ENCODE data around the gene DTX1.

The DTX1 gene

DNA sequence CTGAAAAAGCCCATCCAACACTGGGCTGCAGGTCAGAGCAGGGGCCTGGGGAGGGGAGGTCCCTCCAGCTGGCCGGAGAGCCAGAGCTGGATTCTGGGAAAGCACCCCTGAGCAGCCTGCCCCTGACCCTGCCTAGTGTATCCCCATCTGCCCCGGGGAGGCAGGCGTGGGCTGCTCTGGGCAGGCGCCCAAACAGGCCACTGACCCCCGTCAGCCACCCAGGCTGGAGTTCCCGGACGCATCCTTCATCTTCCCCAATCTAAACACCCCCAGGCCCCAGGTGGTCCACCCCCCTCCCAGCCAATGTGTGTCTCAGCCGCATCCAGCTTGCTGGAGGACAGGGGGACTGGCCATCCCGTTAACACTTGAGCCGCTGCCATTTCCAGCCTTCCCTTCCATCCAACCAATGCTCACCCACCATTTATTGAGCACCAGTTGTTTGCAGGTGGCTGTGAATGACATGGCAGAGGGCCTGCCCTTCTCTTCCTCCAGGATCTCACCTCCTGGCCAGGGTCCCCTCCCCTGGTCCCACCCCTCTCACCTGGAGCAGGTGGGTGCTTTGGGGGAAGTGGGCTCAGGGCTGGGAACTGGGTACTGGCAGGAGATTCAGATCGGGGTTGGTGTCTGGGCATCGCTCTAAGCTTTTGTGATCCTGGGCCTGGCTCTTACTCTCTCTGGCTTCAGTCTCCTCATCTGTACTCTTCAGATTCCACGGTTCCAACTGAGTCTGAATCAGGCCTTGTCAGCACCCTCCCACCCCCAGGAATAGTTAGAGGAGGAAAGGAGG, 743 bp upstream of the DTX1 start:
- no peak for DNase-seq

DNA sequence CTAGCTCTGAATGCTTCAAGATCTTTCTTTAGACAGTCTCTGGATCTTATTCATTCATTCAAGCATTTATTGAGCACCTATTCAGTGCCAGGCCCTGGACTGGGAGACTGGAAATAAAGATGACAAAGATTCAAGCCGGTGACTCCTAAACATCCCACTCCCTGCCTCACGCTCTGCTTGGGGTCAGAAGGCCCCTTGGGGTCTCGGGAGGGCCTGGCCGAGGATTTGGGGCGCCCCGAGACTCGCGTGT, 224 bp upstream of the DTX1 start:
- no peak for DNase-seq

DNA sequence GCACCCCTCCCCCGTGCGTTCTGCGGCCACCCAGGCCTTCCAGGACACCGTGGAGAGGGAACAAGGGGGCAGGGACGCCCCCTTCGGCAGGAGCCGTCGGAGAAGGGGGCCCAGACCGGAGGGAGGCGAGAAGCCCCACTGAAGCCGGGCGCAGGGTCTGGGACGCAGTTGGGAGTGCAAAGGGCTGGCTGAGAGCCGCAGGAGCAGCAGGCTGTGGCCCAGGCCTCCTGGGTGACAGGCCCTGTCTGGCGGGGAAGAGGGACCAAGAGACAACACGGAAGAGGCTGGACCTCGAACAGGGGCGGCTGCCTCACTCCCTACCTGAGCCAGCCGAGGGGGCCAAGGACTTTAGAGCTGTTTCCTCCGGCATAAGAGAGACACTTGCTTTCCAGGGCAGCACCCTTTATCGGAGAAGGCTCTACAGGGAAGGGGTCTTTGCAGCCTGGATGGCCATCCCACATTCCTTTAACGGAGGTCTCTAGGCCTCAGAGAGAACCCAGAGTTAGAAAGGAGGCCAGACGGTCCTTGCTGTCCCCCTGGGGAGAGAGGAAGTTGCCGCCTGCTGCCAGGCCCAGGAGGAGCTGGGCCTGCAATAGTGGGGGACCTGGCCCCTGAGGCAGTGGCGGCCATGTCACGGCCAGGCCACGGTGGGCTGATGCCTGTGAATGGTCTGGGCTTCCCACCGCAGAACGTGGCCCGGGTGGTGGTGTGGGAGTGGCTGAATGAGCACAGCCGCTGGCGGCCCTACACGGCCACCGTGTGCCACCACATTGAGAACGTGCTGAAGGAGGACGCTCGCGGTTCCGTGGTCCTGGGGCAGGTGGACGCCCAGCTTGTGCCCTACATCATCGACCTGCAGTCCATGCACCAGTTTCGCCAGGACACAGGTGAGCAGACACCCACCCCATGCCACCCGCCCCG, 1.3 kb downstream of the DTX1 start:
- DNase-seq = no peak

DNA sequence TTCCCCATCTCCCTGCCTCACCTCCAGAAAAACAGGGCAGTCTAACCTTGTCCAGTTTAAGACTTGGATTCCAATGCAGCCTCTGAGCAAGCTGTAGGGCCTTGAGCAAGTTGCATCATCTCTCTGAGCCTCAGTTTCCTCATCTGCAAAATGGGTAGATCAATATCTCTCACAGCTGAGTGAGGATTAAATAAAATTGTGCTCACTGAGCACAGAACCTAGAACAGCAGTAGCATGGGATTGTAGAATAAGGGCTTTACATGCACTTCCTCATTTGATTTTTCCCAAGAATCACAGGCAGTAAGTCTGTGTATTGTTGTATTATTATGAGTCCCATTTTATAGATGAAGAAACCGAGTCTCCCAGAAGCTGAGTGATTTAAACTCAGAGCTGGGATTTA, 2.0 kb downstream of the DTX1 start:
- DNase-seq = no peak

DNA sequence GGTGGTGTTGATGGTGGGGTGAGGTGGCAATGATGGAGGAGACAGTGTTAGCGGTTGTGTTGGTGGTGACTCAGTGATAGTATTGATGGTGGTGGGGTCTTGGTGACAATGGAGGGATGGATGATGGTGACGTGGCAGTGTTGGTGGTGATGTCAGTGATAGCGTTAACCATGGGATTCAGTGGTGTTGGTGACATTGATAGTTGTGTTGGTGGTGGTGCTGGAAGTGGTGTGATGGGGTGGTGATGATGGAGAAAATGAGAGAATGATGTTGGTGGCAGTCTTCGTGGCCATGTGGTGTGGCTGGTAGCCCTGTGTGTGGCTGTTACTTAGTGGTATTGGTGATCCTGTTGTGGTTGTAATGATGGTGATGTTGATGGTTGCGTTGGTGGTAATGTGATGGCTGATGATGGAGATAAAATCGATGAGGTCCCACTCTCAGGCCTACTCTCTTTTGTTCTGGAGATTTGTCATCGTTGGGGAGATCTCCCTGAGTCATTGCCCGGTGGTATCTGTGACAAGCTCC, 2.6 kb downstream of the DTX1 start:
- no peak for DNase-seq

DNA sequence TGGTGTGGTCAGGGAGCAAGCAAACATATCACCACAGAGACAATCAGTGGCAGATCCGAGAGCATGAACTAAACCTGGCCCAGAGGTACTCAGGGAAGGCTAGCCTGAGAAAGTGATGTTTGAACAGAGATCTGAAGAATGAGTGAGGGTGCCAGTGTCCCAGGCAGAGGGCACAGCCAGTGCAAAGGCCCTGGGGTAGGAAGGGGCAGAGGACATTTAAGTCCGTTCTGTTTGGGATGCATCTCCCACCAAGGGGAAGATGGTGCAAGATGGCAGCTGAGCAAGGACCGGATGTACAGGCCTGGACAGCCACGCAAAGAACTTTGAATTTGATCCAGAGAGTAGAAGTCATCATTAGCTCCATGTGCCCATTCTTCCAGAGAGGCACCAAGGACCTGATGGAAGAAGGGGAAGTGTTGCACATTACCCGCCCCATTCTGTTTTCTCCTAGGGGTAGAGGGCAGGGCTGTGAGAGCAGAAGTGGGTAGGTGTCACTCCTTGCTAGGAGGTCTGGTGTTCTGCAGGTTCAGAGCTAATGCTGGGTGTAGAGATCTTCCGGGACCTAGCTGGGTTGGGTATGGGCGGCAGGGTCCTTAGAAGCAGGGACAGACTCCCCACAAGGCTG, 3.9 kb downstream of the DTX1 start:
- DNase-seq = no peak

DNA sequence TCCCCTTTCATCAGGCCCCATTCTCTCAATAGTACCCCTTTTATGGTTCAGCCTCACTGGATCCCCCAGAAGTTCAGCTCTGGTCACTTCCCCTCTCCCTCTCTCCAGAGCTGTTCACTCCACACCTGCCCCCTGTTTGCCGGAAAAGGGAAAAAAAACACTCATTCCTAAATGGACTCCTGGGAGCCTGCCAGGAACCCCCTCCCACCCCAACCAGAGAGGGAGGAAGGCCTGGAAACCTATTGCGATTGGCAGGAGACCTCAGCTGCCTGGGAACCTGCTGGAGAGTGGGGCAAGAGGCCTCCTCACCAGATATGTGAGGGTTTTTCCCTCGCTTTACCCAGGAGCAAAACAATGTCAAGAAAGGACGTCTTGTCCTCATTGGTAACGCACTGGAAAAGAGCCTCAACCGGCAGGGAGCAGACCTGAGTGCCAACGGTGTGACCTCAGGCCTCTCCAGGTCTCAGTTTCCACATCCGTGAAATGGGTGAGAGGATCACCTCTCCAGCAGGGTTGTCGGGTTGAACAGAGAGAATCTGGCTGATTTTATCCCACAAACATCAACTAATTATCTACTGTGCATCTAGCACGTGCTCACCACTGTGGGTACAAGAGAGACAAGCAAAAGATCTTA, 4.6 kb downstream of the DTX1 start:
- no peak for DNase-seq

DNA sequence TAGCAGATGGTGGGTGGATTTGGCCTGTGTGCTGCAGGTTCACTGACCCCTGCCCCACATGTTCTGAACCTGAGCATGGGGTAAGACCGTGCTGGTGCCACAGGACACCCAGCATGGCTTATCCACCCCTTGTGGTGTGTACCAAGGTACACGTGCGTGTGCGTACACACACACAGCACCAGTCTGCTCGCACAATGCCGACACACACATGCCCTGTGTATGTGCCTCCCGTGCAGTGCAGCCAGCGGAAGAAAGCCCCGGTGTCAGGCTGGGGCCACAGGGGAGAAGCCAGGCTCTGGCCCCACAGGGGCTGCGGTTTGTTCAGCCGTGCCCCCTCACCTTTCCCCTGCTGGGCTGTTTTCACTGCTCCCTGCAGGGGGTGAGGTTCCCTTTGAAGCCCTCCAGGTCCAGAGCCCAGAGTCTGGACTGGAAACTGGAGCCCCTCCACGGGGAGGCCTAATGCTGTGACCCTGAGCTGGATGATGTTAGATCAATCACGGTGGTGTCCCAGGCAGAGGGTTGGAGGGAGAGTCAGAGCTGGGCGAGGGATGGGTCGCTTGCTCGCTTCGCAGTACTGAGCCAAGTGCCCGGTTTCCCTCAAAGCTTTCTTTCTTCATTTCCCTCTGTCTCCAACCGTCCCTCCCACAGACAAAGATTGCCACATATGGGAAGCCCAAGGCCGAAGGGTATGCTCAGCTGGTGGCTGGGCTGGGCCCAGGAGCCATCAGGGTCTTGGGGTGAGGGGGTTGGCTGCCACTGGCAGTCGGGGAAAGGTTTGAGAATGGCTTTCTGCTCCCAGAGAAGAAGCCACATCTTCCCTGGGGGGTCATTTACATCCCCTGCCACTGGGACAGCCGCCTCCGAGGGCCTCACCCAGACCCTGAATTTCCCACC, 6.2 kb downstream of the DTX1 start:
- no peak for DNase-seq

DNA sequence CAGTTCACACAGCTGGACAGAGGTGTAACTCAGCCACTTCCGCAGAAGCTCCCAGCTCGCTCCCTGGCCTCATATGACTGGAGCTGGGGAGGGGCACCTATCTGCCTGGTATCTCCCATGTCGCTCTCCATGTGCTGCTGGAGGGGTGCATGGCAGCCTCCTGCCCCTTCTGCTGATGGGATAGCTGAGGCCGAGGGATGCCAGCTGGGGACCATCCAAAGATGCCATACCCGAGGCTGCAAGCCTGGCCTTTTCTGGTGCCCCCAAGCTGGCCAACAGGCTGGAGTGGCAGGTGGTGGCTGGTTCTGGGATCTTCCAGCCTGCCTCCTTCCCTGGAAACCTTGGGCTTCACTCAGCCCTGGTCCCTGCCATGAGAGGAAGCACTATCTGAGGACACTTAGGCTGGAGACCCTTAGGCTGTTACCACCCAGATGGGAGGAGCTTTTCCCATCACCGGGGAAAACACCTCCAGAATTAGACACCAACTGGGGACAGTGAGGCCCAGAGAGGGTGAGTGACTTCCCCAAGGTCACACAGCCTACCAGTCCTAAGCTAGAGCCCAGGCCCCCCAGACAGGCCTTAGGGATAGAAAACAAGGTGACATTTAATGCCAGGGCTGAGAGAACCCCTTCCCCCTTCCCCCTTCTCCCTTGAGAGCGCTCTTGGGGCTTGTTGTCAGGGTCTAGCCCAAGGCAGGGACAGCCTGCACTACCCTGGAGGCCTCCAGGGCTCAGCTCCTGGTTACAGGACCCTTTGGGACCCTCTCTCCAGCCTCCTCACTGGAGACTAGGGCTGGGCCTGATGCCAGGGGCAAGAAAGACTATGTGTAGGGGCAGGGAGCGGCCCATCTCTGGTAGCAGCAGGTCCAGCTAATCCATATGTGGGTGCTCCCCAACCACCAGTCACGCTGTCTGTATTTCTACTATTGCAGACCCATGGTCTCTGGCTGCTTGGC, 7.1 kb downstream of the DTX1 start:
- no peak for DNase-seq

DNA sequence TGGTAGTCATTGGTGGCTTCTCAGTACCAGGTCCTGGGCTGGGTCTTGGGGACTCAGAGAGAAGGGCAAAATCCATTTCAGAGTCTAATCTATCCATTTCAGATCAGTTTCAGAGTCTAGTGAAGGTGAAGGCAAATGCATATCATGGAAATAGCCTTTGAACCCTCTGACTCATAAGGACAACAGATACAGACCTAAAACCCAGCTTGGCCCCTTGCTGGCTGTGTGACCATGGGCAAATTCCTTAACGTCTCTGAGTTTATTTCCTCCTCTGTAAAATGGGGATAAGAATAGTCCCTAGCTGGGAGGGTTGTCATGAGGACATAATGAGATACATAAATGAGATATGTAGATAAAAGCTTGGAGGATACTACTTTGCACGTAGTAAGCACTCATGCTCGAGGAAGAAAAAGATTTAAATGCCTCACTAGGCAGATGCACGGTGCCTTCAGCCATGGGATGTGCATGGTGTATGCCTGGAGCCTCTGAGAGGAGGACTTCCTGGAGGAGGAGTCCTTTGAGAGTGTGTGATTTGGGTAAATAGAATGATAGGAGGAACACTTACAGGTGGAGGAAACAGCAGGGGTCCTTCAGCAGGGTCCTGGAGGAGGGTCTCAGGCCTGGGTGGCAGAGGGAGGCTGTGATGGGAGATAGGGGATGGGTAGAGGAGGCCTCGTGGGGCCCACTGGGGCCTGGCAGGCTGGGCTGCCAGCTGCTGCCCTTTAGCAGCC, 8.0 kb downstream of the DTX1 start:
- no peak for DNase-seq

DNA sequence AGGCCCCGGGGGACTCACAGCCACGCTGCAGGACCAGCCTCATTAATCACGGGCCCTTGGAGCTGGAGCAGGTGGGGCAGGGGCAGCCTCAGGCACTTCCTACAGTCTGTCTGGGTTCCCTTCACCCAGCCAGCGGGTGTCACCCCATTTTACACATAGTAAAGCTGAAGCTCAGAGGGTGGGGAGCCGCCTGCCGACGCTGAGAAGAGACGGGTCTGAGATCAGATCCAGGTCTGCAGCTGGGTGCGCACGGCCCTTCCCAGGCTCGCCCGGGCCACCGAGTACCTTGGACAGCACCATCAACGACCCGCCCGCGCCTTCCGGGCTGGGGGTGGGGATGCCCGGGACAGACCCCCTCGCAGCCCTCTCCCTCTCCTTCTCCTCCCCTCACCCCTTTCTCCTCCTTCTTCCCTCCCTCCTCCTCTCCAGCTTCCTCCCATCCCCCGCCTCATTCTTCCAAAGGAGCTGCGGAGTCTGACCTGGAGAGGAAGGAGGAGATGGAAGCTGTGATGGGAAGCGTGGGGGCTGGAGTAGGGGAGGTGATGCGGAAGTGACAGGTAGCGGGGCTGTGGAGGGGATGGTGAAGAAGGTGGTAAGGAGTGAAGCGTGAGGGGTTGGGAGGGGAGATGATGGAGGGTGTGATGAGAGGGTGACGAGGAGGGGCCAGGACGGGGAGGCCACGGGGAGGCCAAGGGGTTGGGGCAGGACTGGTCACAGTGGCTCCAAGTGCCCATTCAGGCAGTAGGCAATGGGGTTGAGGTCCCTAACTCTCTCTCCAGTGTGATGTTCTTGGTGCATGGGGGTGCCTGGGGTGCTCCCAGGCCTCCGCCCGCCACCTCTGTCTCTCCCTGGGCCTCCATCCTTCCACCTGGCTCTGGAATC, 8.8 kb downstream of the DTX1 start:
- no peak for DNase-seq

DNA sequence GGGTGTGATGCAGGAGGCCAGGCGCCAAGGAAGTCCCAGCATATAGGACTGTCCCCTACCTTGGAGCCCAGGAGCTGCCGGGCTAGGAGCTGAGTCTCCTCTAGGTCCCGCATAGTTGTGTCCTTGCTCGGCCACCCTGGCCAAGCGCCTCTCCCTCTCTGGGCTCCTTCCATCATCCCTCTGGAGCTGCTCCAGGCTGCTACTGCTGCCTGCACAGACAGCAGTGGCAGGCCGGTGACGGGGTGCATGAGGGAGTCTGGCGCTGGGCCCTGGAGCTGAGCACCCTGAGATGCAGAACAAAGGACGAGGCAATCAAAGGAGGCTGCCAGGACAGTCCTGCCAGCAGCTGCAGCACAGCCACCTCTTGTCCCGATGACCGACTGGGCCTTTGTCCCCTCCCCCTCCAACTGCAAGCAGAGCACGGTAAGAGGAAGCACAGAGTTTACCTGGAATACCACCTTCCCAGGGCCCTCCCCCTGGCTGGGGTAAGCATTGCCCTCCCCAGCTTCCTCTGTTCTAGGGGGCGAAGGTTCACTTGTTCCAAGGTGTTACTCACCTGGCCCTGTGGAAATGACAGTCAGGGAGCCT, 10.4 kb downstream of the DTX1 start:
- no peak for DNase-seq

DNA sequence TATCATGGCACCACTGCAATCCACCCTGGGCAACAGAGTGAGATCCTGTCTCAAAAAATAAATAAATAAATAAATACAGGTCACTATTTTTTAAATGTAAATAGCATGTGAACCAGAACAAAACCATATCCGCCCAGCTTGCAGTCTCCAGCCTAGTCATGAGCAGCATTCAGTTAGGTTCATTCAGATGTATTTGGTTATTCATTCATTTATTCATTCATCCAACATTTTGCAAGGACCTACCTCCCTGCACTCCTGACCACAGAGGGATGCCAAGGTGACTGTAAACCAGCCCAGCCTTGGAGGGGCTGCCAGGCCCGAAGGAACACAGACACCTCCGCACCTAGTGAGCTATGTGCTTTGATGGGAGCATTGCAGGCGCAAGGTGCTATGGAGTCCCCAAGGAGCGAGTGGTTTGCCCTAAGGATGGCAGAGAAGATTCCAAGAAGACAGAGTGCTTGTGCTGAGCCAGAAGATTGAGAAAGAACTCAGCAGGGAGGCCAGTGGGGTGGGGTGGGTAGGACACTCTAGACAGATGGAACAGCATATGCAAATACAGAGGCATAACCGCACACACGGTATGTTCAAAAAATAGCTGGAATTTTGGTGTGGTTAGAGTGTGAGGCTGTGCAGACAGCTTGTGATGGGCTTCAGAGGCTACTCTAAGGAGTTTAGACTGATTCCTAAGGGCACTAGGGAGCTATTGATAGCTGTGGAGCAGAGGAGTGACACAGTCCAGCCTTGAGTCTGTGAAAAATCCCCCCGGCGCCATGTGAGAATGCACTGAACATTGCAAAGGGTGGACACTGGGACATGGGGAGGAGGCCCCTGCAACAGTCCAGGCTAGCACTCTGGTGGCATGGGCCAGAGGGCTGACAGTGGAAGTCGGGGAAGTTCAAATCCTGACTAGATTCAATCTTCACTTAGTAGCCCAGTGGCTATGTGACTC, 11.7 kb downstream of the DTX1 start:
- DNase-seq = no peak

DNA sequence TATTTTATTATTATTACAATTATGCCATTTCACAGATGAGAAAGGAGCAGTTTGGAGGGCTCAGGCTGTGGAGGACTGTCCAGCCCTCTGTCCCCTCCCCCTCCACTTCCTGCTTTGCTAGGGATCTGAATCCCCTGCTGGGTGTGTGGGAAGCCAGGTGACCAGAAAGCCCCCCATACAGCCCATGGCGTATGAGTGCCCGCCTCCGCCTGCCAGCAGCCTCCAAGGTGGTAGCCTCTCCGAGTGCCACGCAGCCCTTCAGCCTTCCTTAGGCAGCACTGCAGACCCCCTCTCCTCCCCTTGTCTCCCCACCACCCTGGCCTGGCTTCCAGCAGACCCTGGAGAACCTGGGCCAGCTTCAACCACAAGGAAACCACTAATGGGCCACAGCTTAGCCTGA, 12.6 kb downstream of the DTX1 start:
- DNase-seq = no peak

DNA sequence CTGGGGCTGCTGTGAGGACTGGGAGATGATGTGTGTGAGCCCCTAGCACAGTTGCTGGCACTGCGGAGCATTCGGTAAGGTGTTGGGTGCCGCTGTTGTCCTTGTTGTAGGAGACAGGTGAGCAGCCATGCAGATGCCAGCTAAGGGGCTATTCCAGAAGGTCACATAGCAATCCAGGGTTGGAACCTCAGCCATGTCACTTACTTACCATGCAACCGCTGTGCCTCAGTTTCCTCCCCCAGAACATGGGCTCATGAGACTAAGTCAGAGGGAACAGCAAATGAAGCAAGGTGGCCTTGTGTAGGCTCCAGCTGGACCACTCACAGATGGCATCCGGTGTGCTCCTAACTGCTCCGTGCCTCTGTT, 13.2 kb downstream of the DTX1 start:
- DNase-seq = no peak

DNA sequence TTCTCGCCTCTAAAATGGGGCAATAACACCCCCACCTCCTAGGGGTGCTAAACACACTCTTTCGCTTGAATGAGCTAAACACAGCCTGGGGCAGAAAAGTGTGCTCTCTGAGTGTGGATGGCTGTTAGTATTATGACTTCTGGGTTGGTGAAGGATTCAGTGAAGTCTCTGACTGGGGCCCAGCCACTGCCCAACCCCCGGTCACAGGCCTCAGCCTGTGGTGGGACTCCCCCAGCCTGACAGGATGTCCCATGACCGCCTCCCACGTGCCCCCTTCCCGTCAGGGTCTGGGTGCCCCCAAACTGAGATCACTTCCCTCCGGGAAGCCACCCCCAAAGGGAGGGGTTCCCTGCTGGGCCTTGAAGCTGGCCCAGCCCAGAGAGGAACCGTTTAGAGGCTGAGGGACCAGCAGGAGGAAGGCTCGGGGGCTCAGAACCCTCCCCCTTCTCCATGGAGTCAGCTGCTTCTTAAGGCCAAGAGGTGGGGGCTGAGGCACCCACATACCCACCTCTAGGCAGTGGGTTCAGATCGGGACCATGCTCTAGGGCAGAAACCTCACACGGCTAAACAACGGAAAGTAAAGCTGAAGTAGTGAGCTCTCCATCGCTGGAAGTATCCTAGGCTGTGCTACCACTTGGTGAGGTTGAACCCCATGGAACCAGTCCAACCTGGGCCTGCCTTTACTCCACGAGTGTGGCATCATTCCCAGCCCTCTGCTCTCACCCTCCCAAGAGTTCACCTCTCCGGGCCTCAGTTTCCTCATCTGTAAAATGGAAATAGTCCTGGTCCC, 13.8 kb downstream of the DTX1 start:
- DNase-seq = no peak
